OCI-LY7 (cell line): ENCODE data around the gene TPM1. TPM values are rescaled to one million over a fixed set of nuclear protein-coding genes. Genes with fewer than 3 reads are reported as not detected.

Experiments used
- BruUV-seq: library from RNA; stranded (reverse); fragments of 400-500 nt; replicated peaks from 2 replicates; lab custom pipeline; 2021; lab: Mats Ljungman, UMichigan
- CTCF ChIA-PET: fragments of 300-600 bp; sonication (Branson Sonifier 250); formaldehyde crosslinking; loops from one replicate; lab custom pipeline; 2022; ENCODE audit warnings: antibody characterized with exemption; ENCODE audit not compliant: unreplicated experiment; lab: Charles Lee
- POLR2A ChIA-PET: fragments of 300-600 bp; sonication (Branson Sonifier 250); formaldehyde crosslinking; loops from one replicate; lab custom pipeline; 2022; ENCODE audit warnings: antibody characterized with exemption; lab: Charles Lee
- DNase-seq: peaks from one replicate; pipeline ENCODE4 v3.0.0-alpha.2; 2015; ENCODE audit warnings: low spot score
- H2AFZ ChIP-seq: fragments of 200-600 bp; sonication (generic), shearing (Covaris generic); 2 replicates; pipeline ENCODE4 v1.6.1; 2014; ENCODE audit warnings: mild to moderate bottlenecking, antibody characterized with exemption, low read length, moderate library complexity
- H3K27ac ChIP-seq: fragments of 200-600 bp; sonication (generic); 2 replicates; pipeline ENCODE4 v1.5.1; 2014; ENCODE audit warnings: mixed run types, low read depth, mild to moderate bottlenecking, moderate library complexity, low read length, inconsistent platforms; ENCODE audit not compliant: poor library complexity, severe bottlenecking
- H3K36me3 ChIP-seq: fragments of 200-600 bp; sonication (generic); 2 replicates; pipeline ENCODE4 v1.6.1; 2014; ENCODE audit warnings: mild to moderate bottlenecking, antibody characterized with exemption, low read length, moderate library complexity, mixed read lengths; ENCODE audit not compliant: insufficient read depth
- H3K4me1 ChIP-seq: fragments of 200-600 bp; sonication (generic); 2 replicates; pipeline ENCODE4 v1.5.1; 2014; ENCODE audit warnings: mild to moderate bottlenecking, low read length; ENCODE audit not compliant: insufficient read depth, poor library complexity, severe bottlenecking
- H3K4me2 ChIP-seq: fragments of 200-600 bp; sonication (generic); 2 replicates; pipeline ENCODE4 v1.6.1; 2014; ENCODE audit warnings: mild to moderate bottlenecking, low read length
- H3K4me3 ChIP-seq: fragments of 200-600 bp; sonication (generic); 2 replicates; pipeline ENCODE4 v1.5.1; 2014; ENCODE audit warnings: mild to moderate bottlenecking, low read depth, low read length; ENCODE audit not compliant: poor library complexity, severe bottlenecking
- H3K79me2 ChIP-seq: fragments of 200-600 bp; sonication (generic); 2 replicates; pipeline ENCODE4 v1.6.1; 2016; ENCODE audit warnings: low read depth, mild to moderate bottlenecking, low read length, moderate library complexity, mixed read lengths; ENCODE audit not compliant: insufficient read depth
- H3K9me2 ChIP-seq: fragments of 200-600 bp; sonication (generic); 2 replicates; pipeline ENCODE4 v1.6.1; 2016; ENCODE audit warnings: mild to moderate bottlenecking, low read length, mixed read lengths; ENCODE audit not compliant: insufficient read depth
- H3K9me3 ChIP-seq: fragments of 200-600 bp; sonication (generic); 2 replicates; pipeline ENCODE4 v1.6.1; 2014; ENCODE audit warnings: mild to moderate bottlenecking, mixed run types, low read length, mixed read lengths
- H4K20me1 ChIP-seq: fragments of 200-600 bp; sonication (generic); 2 replicates; pipeline ENCODE4 v1.6.1; 2014; ENCODE audit warnings: mild to moderate bottlenecking, antibody characterized with exemption, low read length, moderate library complexity, mixed read lengths; ENCODE audit not compliant: insufficient read depth
- EZH2phosphoT487 ChIP-seq: fragments of 200-600 bp; sonication (generic); IDR thresholded peaks from 2 replicates; pipeline ENCODE4 v1.6.1; 2018; ENCODE audit warnings: low read depth, borderline replicate concordance, mild to moderate bottlenecking, mixed run types, antibody characterized with exemption, low read length, moderate library complexity, mixed read lengths
- intact Hi-C: fragments of 100-400 bp; cut with micrococcal nuclease; formaldehyde crosslinking; loops from one replicate; pipeline ENCODE4 v1.10.0; 2022; ENCODE audit not compliant: unreplicated experiment
- total RNA-seq, 2 experiments: library from RNA; depleted of rRNA in 1 of 2; stranded (reverse); fragments of >200 nt in 1 of 2; shearing (Covaris generic) in 1 of 2; gene quantifications; 2 replicates each; pipeline ENCODE4 v1.2.3, GENCODE V29; 2014 to 2022
- TF ChIP-seq, protein P1 (sequence below): fragments of 200-600 bp; sonication (generic); conservative IDR thresholded peaks from 2 replicates; pipeline ENCODE4 v1.5.1; 2014; ENCODE audit warnings: mild to moderate bottlenecking, antibody characterized with exemption, low read length, moderate library complexity, mixed read lengths

The TPM1 gene
- total RNA-seq, 2 experiments from 2014 or later = 19.3 to 19.9 TPM

DNA sequence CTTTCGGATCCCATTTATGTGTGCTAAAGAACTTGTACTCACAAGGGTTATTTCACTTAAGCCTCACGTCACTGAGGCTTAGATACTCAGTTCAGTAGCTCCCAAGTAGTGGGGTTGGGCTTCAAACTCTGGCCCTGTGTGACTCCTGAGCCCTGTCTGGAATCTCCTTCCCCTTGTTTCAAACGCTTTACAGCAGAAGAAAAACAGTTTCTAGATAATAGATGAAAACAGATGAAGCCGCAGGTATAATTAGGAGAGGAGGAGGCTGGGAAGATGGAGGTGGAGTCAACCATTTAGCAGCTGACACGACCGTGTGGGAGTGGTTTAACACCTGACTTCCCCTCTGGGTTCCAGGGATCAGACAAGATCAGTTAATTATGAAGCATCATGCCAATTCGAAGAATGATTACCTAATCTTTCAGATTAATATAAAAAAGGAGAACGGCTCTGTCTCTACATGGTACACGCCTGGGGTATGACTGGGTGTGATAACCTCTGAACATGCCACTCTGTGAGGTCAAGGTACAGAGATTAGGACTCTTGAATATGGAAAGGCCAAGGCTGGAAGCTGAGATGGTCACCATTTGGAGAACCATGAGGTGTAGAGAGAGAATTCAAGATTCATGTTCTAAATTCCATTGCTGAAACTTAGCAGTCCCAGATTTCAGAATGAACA lies 31.1 kb downstream of the TPM1 start:
- no TSS peak for BruUV-seq
- TF ChIP-seq, protein P1, sequence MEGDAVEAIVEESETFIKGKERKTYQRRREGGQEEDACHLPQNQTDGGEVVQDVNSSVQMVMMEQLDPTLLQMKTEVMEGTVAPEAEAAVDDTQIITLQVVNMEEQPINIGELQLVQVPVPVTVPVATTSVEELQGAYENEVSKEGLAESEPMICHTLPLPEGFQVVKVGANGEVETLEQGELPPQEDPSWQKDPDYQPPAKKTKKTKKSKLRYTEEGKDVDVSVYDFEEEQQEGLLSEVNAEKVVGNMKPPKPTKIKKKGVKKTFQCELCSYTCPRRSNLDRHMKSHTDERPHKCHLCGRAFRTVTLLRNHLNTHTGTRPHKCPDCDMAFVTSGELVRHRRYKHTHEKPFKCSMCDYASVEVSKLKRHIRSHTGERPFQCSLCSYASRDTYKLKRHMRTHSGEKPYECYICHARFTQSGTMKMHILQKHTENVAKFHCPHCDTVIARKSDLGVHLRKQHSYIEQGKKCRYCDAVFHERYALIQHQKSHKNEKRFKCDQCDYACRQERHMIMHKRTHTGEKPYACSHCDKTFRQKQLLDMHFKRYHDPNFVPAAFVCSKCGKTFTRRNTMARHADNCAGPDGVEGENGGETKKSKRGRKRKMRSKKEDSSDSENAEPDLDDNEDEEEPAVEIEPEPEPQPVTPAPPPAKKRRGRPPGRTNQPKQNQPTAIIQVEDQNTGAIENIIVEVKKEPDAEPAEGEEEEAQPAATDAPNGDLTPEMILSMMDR = no peak
- TF ChIP-seq EZH2phosphoT487 = no peak
- Histone ChIP-seq H3K27ac (no peak overlapping the region), H3K9me2 (no peaks in the 10 kb centered on the region), H2AFZ (no peak overlapping the region), H3K36me3 (no peaks in the 10 kb centered on the region), H4K20me1 (no peaks in the 10 kb centered on the region), H3K79me2 (no peaks in the 10 kb centered on the region), H3K9me3 (no peaks in the 10 kb centered on the region), H3K4me2 (no peak overlapping the region), H3K4me1 (no peaks in the 10 kb centered on the region), H3K4me3 (no peak overlapping the region)
- intact Hi-C loops = no loop called here
- CTCF ChIA-PET = no interaction called here
- POLR2A ChIA-PET = interaction anchor here (0.9 kb wide), 1 partner anchor 15 kb away, joined by 3 read pairs; no protein-coding TSS in a partner anchor
- no peak for DNase-seq

DNA sequence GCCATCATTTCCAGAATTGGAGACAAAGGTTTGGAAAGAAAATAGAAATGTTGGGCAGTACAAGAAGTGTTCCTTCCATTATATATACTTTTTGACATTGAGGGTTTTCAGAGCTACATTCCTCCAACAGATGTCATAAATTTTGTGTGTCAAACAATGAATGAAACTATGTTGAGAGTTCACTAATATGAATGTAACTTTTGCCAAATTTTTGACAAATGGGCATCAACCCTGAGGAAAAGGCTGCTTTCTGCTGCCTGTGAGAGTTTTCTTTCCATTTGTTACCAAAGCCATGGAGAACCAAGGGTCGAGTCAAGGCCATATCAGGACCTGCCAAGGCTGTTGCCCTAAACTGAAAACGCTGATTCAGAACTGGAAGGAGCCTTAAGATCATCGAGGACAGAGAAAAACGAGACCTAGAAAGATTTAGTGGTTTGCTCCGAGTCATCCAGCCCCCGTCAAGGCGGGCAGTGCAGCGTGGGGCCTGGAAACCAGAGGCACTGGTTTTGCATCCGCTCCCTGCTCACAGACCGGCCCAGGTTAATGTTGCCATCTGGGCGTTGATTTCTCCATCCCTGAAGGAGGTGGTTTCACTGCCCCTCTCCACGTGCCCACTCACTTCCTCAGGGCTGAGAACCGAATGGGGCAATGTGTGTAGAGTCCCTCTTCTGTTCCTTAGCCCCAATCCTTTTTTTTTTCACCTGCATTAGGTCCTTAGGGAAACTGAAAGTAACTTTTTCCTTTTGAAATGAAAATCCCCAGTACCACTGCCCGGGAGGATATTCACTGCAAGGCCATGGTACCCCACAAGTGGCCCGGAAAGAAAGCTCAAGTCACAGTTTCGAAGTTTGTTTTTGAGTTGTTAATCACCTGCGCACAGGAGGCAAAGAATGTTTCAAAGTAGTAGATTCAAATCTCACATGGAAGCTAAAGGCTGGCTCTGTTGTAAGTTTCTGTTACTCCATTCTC lies 32.8 kb downstream of the TPM1 start:
- H3K4me3 ChIP-seq = no peak overlapping the region
- BruUV-seq = no TSS peak
- no peak overlapping the region for H3K27ac ChIP-seq
- no peaks in the 10 kb centered on the region for H3K79me2 ChIP-seq
- H3K36me3 ChIP-seq = no peaks in the 10 kb centered on the region
- DNase-seq = no peak
- CTCF ChIA-PET = no interaction called here
- H2AFZ ChIP-seq = no peak overlapping the region
- no peak overlapping the region for H3K4me2 ChIP-seq
- H3K9me2 ChIP-seq = no peaks in the 10 kb centered on the region
- POLR2A ChIA-PET = interaction anchor here (0.7 kb wide), 2 partner anchors 554 to 876 kb away, joined by 3 read pairs; no protein-coding TSS in a partner anchor
- H4K20me1 ChIP-seq = no peaks in the 10 kb centered on the region
- TF ChIP-seq, protein P1 = no peak
- no peak for TF ChIP-seq EZH2phosphoT487
- intact Hi-C loops = no loop called here
- no peaks in the 10 kb centered on the region for H3K4me1 ChIP-seq
- no peaks in the 10 kb centered on the region for H3K9me3 ChIP-seq
